GM12874 (cell line): ENCODE results near the gene KCNK7.

Experiments used
- TF ChIP-seq, protein P1 (sequence below): IDR thresholded peaks from 2 replicates; pipeline ENCODE4 v1.5.1; 2011; ENCODE audit warnings: low read depth, mild to moderate bottlenecking, control low read depth, low read length, moderate library complexity; ENCODE audit not compliant: insufficient read depth

Gene KCNK7

DNA sequence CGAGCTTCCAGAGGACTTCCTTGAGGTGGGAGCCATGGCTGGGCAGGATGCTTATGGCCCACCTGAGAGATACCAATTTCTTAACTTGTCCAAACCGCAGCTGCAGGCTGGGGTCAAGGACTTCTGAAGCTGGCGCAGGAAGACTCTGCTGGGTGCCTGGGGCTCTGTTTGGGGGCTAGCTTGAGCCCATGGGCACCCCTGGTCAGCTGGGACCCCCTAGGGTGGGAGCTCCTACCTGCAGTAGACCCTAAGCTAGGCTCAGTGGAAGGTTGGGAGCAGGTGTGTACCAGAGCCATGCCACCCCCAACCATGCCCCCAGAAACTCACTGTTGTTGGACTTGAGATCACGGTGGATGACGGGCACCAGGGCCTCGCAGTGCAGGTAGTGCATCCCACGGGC, 17.1 kb upstream of the KCNK7 start:
- TF ChIP-seq, protein P1, sequence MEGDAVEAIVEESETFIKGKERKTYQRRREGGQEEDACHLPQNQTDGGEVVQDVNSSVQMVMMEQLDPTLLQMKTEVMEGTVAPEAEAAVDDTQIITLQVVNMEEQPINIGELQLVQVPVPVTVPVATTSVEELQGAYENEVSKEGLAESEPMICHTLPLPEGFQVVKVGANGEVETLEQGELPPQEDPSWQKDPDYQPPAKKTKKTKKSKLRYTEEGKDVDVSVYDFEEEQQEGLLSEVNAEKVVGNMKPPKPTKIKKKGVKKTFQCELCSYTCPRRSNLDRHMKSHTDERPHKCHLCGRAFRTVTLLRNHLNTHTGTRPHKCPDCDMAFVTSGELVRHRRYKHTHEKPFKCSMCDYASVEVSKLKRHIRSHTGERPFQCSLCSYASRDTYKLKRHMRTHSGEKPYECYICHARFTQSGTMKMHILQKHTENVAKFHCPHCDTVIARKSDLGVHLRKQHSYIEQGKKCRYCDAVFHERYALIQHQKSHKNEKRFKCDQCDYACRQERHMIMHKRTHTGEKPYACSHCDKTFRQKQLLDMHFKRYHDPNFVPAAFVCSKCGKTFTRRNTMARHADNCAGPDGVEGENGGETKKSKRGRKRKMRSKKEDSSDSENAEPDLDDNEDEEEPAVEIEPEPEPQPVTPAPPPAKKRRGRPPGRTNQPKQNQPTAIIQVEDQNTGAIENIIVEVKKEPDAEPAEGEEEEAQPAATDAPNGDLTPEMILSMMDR: no peak

GRCh38 chr11:65611758-65612603, 16.4 kb upstream of the KCNK7 start:
- TF ChIP-seq, protein P1: no peak

- TF ChIP-seq, protein P1: no peak
These were observed 15.6 kb upstream of the KCNK7 start for GRCh38 chr11:65611028-65611757.

DNA sequence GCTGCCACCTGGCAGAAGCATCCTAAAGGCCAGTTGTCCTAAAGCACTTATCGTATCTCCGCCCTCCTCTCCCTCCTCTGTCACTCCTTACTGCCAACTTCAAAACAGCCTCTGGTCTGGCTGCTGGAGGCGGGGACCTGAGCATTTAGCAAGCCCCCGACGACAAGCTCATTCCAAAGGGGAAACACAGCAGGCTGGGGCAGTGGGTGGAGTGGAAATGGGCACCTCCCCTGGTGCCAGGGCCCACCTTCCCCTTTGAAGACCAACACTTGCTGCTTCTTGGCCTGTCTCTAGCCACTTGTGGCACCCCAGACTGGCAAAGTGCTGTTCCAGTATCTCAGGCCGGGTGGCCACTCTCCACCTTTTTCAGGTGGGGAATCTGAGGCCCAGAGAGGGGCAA, 14.8 kb upstream of the KCNK7 start:
- TF ChIP-seq, protein P1: no peak

GRCh38 chr11:65609665-65610064, 14.1 kb upstream of the KCNK7 start:
- TF ChIP-seq, protein P1: no peak

- TF ChIP-seq, protein P1: no peak
These were observed 13.6 kb upstream of the KCNK7 start for GRCh38 chr11:65609229-65609628.

DNA sequence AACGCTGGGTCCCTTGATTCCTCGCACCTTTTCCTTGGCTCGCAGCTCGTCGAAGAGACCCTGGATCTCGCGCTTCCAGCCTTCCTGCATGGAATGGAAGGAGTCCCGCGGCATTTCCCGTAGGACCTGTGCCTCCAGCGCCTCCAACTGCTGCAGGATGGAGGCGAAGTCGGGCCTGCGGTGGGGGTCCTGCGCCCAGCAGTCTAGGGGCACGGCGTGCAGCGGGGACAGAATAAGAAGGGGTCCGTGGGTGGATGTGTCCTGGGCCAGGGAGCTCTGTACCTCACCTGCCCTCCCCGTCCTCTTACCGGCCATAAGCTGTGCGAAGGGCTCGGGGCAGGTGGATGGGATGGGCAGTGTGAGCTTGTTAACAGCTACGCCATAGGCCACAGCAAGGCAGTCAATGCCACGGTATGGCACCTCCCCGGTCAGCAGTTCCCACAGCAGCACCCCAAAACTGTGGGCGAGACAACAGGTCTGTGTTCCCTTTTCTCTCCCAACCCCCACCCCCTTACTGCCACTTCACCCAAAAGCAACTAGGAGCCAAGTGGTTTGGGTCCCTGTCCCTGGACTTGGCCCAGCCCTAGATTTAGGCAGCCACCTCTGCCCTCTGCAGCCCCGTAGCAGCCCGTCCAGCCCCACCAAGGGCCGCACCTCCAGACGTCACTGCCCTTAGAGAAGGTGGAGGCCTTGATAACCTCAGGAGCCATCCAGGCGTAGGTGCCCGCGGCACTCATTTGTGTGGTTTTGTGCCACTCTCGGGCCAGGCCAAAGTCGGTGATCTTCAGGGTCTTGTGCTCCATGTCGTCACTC, 12.2 kb upstream of the KCNK7 start:
- TF ChIP-seq, protein P1: no peak
